NCI-H82 treated with DMSO at 0.1 percent for 48 hours (cell line): ENCODE measurements around the gene UBL4A.

ENCODE experiments used
- DNase-seq: peaks from one replicate; lab custom pipeline; 2025; ENCODE audit not compliant: unreplicated experiment; lab: John Stamatoyannopoulos, UW

UBL4A gene

GRCh38 chrX:154486396-154487207 is at the start of gene UBL4A:
TSS of gene UBL4A (minus strand) at chrX:154486615. CDS start at chrX:154486584, 31 bp downstream.
- DNase-seq, result peak; percentile 33

GRCh38 chrX:154535892-154536291 is 49.5 kb upstream of the UBL4A start:
- no peak for DNase-seq

GRCh38 chrX:154534526-154535322 is 48.3 kb upstream of the UBL4A start:
- DNase-seq, result peak; percentile 44

- no peak for DNase-seq
Observed at GRCh38 chrX:154532690-154533089, 46.3 kb upstream of the UBL4A start.

- DNase-seq, result no peak
Observed at GRCh38 chrX:154531626-154532025, 45.2 kb upstream of the UBL4A start.

GRCh38 chrX:154530286-154530685 is 43.9 kb upstream of the UBL4A start:
- DNase-seq, result no peak

GRCh38 chrX:154529206-154529612 is 42.8 kb upstream of the UBL4A start:
- no peak for DNase-seq

- DNase-seq, result peak; percentile 57
Observed at GRCh38 chrX:154526901-154527675, 40.7 kb upstream of the UBL4A start.

GRCh38 chrX:154525606-154526490 is 39.4 kb upstream of the UBL4A start:
- DNase-seq, result no peak

GRCh38 chrX:154519389-154519788 is 33.0 kb upstream of the UBL4A start:
- no peak for DNase-seq

- no peak for DNase-seq
Observed at GRCh38 chrX:154517101-154517781, 30.8 kb upstream of the UBL4A start.

GRCh38 chrX:154516656-154517100 is 30.3 kb upstream of the UBL4A start:
- no peak for DNase-seq

- peak; percentile 76 for DNase-seq
Observed at GRCh38 chrX:154515966-154516655, 29.7 kb upstream of the UBL4A start, which contains the start of gene FAM3A. TSS of gene FAM3A (minus strand) at chrX:154516232. CDS start at chrX:154515772, 460 bp downstream.

GRCh38 chrX:154515090-154515965 is 28.9 kb upstream of the UBL4A start:
- no peak for DNase-seq

GRCh38 chrX:154513716-154514115 is 27.3 kb upstream of the UBL4A start:
- DNase-seq, result no peak

- no peak for DNase-seq
Observed at GRCh38 chrX:154512879-154513553, 26.6 kb upstream of the UBL4A start.

GRCh38 chrX:154511761-154512160 is 25.3 kb upstream of the UBL4A start:
- no peak for DNase-seq
